SH-SY5Y (cell line): ENCODE measurements around the gene SLC8A3.

ENCODE experiments used
- GATA2 ChIP-seq: IDR thresholded peaks from 2 replicates; pipeline ENCODE4 v1.6.1; 2011; ENCODE audit warnings: mild to moderate bottlenecking, low read depth, low read length
- GATA3 ChIP-seq: IDR thresholded peaks from 2 replicates; pipeline ENCODE4 v1.6.1; 2011; ENCODE audit warnings: low read depth, mild to moderate bottlenecking, low read length, moderate library complexity

Gene SLC8A3

DNA sequence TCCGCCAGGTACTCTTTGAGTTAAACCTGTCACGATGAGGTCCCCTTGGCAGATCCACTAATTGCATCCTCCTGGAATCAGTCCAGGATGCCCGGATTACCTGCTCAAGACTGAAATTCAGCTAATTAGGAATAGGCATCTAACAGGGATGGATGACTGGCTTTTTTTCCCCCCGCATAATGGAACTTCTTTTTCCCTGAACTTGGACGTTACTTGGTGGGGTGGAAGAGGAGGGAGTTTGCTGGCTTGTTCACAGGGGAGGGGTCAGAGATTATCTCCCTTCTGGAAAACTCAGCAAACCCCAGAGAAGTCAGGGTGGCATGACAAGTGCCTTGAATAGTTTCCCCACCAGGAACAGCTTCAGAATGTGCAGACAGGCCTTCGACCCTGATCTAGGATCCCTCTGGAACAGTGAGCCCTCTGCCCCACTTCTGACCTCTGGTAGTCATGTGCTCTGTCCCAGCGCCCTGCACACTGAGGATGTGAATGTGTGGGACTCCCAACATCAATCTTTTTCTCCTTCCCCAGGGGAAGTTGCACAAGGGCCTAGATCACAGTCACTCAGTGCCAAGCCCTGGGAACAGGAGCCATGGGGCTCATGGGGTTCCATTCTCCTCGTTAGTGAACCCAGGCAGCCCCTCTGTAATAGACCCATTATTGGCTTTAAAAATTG is 167.1 kb downstream of the SLC8A3 start:
- TF ChIP-seq GATA2: no peak
- no peak for TF ChIP-seq GATA3

DNA sequence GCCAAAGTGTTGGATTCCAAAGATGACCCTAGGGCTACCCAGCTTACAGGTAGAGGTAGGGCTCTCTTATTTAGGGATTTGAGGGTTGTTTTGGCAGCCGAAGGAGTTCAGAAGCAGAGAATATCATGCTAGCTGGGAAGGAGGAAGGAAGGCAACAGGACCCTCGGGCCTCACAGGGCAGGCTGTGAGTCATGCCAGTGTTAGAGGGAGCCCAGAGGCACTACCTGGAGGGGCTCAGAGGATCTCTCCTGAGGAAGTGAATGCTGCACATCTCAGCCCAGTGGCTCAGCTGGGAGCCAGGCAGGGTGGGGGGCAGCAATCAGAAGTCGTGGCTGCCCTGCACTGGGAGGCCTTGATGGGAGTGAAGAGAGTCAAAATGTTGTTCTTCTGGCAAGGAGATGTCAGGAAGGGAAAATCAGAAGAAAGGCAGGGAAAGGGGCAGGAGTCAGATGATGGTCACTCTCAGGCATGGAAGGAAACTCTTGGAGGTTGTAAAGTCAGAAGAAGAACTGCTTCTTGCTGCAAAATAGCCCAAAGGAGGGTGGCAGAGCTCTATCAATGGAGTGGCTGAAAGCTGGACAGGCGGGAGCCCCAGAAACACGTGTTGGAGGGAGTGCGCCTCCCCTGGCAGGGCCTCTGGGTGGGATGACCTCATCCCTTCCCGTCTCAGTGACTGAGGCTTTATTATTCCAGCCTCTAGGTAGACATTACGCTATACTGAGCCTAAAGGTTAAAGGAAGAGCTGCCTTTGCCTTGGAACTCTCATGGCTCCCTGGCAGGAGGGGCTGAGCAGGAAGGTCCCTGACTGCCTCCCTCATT is 168.2 kb downstream of the SLC8A3 start:
- TF ChIP-seq GATA3 (no peak), GATA2 (no peak)

DNA sequence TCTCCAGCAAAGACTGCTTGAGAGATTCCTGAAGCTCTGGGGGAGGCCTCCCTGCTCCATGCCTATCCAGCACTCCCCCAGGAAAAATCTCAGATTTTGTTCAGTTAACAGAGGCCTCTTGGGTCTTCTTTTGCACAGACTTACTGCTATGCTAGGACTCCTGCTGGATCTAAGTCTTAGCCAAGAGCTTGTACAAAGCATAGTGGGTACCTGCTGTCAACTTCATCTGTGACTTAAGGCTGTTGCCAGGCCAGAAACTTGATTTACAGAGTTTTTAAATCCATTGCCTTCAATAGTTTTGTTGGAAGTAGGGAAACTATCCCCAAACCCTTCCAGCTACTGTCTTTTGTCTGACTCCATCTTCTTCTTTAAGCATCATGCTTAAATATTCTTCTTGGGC is 169.1 kb downstream of the SLC8A3 start:
- no peak for TF ChIP-seq GATA3
- no peak for TF ChIP-seq GATA2

DNA sequence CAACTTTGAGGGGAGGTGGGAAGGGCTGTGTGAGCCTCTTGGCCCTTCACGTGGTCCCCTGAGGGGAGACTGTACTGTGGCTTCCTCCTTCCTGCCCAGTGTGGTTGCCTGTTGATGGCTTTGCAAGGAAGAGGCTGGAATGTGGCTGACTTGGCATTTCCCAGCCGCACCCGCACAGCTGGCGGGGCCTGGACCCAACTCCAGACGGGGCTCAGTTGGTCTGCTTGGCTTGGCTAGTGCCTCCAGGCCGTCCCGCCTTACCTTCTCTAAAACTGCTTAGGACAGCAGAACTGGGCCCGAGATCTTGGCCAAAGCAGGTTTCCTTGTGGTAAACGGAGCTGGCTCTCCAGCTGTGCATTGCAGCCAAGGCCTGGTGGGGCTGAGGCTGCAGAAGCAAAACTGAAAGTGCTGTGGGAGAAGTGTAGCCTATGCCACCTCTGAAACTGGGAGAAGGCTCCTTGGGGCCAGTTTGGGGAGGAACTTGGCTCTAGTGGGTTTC is 170.0 kb downstream of the SLC8A3 start:
- TF ChIP-seq GATA2 (no peak), GATA3 (no peak)

DNA sequence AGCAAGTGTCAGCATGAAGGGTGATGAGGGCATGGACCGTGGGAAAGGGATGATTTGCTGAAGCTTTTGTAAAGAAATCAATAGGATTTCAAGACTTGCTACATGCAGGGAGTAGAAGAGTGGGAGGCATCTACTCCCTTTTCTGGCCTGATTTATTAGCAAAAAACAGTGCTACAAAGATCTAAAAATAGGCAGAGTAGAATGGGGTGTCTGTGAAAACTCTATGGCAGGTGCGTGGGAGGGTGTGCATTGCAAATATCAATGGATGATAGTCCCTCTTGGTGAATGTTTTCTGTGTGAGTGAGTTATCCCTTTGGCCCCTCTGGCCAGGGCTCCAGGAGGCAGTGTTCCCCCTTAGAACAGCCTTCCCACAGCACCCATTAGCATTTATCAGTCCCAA is 170.5 kb downstream of the SLC8A3 start:
- no peak for TF ChIP-seq GATA2
- no peak for TF ChIP-seq GATA3

DNA sequence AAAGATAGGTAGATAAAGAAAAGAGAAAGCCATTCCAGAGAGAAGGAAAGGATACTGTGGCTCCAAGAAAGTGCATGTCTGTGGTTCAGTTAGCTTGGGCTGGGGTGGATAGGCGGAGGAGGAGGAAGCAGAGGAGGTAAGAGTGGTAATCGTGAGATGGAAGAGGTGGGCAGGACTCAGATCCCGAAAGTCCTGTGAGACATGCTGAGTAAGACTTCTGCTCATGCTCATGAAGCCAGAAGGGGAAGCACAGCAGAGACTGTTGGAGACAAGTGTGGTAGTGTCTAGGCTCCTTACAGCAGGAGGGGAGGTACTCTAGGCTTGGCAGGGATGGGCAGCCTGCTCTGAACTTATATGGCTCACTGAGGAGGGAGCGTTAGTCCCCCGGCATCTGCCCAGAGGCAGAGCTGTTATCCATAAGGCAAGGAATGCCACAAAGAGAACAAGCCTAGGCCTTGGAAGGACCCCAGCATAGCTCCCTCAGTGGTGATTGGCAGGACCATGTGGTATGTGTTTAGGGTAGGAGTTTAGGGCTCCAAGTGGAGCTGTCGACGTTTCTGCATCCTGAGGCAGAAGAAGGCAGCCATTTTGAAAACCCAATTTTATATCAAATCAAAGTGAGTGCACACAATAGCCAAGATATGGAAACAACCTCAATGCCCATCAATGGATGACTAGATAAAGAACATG is 174.2 kb downstream of the SLC8A3 start:
- TF ChIP-seq GATA2: no peak
- TF ChIP-seq GATA3: no peak

DNA sequence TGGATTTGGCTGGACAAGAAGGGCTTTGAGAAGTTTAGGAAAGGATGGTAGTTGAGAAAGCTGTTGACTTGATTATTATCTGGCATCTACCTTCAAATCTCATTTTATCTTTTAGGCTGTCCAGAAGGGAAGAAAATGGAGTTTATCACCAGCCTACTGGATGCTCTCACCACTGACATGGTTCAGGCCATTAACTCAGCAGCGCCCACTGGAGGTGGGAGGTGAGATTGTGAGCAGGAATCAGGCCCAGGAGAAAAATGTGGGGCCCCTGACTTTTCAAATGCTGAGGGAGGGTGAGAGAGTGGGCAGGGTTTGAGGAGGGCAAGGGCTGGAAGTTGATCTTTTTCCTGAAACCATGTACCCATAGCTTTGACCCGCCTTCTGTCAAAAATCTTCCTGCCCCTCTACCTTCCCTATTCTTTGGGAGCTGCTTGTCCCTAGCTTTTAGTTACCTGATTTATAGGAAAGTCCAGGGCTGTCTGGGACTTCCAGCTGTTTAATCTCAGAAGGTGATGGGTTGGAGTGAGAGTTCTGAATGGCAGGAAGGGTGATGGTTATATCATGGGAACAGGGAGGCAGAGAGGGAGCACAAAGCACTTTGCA is 175.4 kb downstream of the SLC8A3 start:
- no peak for TF ChIP-seq GATA2
- no peak for TF ChIP-seq GATA3

DNA sequence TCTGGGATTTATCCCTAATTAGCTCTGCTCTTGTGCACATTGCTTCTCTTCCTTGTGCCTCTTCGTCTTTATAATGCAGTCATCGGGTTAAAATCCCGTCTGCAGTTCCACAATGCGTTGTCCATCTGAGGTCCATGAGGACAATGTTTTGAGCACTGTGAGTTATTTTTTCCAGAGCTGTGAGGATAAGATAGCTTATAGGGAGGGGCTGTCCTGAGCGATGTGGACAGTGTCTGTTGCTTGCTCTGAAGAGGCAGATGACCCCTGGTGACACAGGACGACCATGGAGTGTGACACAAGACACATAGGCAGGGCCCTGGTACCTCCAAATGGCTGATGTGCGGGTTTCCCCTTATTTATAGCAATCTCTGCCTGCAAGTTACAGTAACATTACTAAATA is 177.0 kb downstream of the SLC8A3 start:
- TF ChIP-seq GATA2 (no peak), GATA3 (no peak)

DNA sequence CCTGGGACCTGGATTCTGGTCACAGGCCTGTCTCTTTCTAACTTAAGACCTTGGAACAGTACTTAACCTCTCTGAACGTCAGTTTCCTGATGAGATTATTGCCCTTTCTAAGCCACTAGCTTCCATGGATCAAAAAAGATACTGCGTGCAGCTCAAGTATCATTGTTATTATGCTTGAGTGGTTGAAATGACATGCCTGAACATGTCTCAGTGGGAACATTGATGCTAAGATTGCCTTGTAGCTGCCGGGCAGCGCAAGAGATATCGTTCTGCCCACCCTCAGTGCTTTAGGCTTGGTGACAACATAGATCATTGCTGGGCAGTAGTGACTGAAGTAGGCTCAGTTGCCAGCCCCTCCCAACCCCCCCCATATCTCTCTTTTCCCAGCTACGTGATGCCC is 177.7 kb downstream of the SLC8A3 start:
- no peak for TF ChIP-seq GATA3
- TF ChIP-seq GATA2: no peak

DNA sequence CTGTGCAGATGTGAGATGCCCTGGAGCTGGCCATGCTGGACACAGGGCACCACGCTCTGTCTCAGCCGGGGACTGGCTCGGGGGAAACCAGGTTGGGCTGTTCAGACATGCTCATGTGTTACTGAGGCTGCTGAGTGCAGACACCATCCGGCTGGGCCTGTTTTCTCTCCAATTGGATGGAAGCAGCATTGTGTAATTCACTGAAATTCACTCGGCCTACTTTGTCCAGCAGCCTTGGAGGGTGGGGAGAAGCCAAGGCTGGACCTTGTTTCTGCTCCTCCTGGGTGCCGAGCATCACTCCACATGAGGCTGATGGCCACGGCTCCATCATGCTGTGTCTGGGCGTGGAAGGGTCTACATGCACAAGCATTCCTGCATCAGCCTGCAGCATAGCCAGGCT is 178.8 kb downstream of the SLC8A3 start:
- TF ChIP-seq GATA2 (no peak), GATA3 (no peak)

DNA sequence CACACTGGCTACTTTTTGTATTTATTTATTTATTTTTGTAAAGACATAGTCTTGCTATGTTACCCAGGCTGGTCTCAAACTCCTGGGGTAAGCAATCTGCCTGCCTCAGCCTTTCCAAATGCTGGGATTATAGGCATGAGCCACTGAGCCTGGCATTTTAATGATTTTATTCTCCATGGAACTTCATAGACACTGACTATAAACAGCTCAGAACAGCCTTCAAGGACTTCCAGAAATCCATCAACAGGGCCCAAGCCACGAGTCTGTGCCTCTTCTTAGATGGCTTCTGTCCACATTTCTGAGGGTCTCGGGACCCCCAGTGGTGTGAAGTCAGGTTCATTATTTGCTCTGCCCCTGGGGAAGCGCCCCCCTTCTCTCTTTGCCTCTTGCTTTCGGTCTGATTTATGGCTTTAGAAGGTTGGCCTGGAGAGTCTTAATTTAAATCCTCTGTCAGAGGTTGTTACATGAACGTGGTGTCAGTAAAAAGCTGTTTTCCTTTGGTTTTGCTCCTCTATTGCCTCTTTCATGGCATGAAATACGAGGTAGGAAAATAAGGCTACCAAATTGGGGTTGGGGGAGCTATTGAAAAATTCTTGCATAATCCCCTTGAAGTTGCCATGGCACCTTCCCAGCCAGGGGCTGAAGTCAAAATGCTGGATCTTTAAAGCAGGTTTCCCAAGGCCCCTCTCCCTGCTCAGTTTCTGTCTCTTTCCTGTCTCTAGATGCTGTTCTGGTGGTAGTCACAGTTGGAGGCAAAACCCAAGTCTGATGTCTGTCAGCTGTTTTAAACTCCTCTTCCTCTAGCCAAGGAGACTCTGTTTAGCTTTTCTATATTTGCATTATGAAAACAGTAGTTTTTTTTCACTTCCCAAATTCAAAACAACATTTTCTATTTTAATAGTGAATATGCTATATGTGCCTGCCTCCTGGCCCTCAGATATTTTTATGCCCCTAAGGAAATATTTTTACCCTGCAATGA is 180.2 kb downstream of the SLC8A3 start:
- no peak for TF ChIP-seq GATA3
- TF ChIP-seq GATA2: no peak

DNA sequence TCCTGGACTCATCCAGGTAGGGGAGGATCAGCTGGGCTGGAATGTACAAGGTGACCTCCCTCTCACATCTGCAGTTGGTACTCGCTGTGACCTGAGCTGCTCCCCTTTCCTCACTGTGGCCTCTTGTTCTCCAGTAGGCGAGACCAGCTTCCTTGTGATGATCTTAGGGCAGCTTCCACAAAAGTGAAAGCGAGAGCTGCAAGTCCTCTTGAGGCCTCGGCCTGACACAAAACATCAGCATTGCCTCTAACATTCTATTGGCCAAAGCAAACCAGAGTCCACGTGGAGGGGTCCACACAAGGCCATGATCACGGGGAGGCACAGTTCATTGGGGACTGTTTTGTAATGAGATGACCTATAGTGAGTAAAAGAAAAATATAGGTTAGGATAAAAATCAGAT is 182.1 kb downstream of the SLC8A3 start:
- TF ChIP-seq GATA2 (no peak), GATA3 (no peak)

DNA sequence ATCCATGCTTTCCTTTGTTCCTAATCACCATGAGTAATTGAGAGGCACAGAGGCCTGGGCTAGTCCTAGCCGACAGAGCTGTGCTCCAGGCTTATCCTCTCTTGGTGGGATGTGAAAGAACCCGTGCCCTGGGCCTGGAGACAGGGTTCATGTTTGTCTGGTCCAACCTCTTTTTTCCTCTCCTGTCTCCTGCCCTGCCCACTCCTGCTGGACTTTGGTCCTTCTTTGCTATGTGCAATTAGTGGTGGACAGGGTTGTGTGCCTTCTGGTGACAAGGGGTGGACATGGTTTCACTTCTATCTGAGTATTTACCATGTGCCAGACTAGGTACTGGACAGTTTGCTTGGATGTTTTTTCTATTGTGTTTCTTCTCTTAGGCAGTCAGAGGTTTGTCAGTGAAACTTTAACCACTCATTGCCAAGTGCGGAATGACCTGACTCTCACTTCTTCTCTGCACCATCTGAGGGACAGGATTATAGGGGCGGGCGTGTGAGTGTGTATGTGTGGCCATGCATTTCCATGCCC is 183.4 kb downstream of the SLC8A3 start:
- TF ChIP-seq GATA2: no peak
- TF ChIP-seq GATA3: no peak
